NCI-H2196 treated with DMSO at 0.1 percent for 48 hours (cell line): ENCODE measurements around the gene TAGLN3.

Experiments used
- DNase-seq: peaks from one replicate; lab custom pipeline; 2025; ENCODE audit not compliant: unreplicated experiment; lab: John Stamatoyannopoulos, UW

Gene TAGLN3

DNA sequence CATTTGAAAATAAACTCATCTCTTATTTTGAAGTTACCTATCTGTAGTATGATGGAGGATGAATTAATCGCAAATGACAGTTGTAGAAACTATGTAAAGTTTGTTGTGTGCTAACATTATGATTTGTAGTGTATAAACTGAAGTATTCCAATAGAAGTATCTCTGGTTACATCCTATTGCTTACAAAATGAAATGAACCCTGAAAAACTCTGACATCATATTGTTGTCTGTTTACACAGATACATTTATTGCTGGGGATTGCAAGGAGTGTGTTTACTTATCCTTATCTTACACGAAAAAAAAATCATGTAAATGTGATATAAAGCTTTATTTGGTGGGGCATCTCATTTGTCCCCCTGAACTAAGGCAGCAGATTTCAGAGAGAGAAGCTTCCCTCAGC, 22.5 kb upstream of the TAGLN3 start:
- no peak for DNase-seq

DNA sequence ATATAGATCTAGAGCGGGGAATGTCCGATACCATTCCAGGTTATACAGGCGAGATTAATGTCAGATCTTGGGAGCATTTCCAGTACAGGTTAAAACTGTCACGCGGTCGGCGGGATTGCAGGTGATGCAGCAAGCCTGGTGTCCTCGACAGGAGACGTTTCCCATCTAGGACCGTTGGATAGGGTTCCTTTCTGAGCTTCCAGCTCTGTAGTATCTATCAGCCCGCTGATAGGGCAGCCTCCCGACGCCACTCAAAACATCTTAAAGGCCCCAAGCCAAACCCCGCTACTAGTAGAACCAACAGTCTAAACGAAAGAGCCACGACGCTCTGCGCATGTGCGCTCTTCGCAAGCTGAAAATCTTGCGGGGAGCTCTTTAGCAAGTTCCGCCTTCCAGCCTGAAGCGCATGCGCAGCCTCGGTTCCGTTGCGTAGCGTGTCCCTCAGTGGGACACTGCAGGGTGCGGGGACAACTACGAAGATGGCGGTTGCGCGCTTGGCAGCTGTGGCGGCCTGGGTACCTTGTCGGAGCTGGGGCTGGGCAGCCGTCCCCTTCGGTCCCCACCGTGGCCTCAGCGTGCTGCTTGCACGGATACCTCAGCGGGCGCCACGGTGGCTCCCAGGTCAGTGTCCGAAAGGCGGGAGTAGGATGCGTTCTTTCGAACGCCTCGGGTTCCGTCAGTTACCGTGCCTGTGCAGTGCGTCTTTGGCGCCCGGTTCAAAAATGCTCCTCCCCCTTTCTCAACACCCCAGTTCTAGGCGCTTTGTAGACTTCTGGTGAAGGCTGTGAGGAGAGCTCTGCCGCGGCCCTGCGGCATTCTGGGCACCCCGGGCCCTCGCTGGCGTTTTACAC, 19.9 kb upstream of the TAGLN3 start, which contains the start of gene ABHD10:
Gene ABHD10 (plus strand): TSS at position 444 of the 851 bp plus-strand sequence. CDS start 36 bp downstream, at position 480.
- peak; percentile 98 for DNase-seq

GRCh38 chr3:111979434-111980038, 19.2 kb upstream of the TAGLN3 start:
- DNase-seq = no peak

- no peak for DNase-seq
Observed at GRCh38 chr3:111980716-111981456, 17.8 kb upstream of the TAGLN3 start.

DNA sequence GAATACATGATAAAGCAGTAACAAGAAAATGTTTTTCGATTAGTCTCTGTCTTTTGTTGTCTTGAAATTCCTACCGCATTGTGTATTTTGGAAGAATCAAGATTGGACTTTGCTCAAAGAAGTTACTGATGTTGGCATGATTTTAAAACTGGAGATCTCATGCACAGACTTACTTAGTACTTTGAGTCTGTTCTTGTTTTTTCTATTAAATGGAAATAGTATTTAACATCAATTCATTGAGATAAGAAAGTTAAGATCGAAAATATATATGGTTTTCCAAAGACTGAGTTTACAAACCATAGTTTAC, 17.3 kb upstream of the TAGLN3 start:
- DNase-seq = no peak

DNA sequence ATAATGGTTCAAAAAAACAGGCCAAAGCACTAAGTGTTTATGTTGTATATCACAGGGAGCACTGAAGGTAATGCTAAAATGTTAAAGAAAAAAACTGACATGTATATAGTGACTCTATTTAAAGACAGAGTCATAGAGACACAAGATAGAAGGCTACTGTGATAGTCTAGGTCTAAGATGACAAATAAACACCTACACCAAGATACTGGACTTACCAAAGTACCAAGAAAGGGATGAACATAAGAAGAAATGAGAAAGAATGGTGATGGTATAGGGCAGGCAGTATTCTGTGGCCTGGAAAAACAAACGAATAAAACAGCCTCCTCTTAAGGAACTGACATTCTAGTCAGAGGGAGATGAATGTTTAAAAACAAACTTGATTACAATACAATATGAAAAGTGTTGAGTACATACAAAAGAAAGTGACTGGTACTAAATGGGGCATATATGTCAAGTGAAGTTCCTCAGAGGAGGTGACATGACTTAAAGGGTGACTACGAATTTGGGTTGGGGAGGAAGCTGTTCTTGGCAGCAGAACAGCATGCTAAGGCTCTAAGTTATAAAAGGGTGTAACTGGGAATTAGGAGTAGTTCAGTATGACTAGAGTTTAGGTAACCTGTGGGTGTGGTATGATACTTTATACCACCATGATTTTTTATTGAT, 14.0 kb upstream of the TAGLN3 start:
- DNase-seq = no peak

DNA sequence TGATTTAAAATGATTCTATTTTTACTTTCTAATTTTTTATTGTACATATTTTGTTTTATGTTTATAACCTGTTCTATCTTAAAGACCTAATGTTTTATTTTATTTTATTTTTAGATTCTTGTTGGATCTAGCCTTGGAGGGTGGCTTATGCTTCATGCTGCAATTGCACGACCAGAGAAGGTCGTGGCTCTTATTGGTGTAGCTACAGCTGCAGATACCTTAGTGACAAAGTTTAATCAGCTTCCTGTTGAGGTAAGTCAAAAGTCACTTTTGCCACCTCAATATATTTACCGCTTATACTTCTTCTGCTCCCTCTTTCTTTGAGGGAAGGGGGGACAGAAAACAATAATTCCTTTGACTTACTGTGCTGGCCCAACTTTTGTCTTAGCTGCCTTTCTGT, 11.9 kb upstream of the TAGLN3 start:
- DNase-seq = no peak

- peak; percentile 52 for DNase-seq
Observed at GRCh38 chr3:111989061-111989678, 9.6 kb upstream of the TAGLN3 start.

- DNase-seq = no peak
Observed at GRCh38 chr3:111993038-111993437, 5.7 kb upstream of the TAGLN3 start.

GRCh38 chr3:111999484-112000324, 982 bp downstream of the TAGLN3 start:
- DNase-seq = no peak

- DNase-seq = no peak
Observed at GRCh38 chr3:112000367-112000771, 1.6 kb downstream of the TAGLN3 start.

- DNase-seq = no peak
Observed at GRCh38 chr3:112000966-112001365, 2.2 kb downstream of the TAGLN3 start.

GRCh38 chr3:112001526-112001925, 2.8 kb downstream of the TAGLN3 start:
- DNase-seq = no peak

GRCh38 chr3:112002096-112002971, 3.6 kb downstream of the TAGLN3 start:
- no peak for DNase-seq

- no peak for DNase-seq
Observed at GRCh38 chr3:112003321-112004080, 4.8 kb downstream of the TAGLN3 start.

DNA sequence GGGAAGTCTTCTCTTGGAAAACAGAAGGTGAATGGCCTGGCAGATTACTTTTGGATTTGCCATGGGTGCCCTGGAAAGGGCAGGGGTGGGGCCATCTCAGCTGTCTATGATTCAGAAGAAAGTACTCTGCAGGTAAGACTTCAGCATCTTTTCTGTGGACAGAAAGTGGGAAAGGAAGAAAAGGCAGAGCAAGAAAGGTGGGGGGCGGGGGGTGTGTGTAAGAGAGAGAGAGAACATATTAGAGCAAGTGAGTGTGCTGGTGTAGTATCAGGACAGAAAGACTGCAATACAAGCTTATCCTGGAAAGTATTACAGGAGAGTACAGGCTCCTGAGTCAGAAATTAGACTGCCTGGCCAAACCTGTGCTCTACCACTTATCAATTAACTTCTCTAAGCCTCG, 5.5 kb downstream of the TAGLN3 start:
- DNase-seq = no peak

- no peak for DNase-seq
Observed at GRCh38 chr3:112004669-112005068, 5.9 kb downstream of the TAGLN3 start.

DNA sequence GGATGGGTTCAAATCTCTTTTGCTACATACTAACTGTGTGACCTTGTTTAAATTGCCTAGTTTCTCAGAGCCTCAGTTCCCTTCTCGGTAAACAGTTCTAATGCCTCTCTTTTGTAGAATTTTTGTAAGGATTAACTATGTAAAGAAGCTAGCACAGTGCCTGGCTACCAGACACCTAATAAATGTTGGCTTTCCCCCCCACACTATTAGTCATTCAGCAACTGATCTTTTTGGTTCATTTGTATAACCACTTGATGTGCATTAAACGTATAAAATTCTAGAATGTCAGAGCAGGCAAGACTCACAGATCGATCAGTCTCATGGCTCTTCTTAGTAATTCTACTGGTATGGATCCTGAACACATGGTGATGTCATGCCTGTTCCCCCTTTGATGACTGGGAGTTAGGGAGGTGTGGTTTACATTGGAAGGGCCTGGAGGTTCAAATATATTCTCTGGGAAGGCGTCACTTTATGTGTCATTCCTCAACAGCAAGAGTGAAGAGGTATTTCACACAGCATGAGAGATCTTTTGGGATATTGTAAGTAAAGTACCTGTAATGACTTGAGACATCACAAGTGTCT, 6.5 kb downstream of the TAGLN3 start:
- no peak for DNase-seq
